ENCODE measurements around the gene MYT1. TPM values are rescaled to one million over a fixed set of nuclear protein-coding genes. Genes with fewer than 3 reads are reported as not detected.

MYT1 gene
- total RNA-seq, 4 donors from 2014 or later: not detected

DNA sequence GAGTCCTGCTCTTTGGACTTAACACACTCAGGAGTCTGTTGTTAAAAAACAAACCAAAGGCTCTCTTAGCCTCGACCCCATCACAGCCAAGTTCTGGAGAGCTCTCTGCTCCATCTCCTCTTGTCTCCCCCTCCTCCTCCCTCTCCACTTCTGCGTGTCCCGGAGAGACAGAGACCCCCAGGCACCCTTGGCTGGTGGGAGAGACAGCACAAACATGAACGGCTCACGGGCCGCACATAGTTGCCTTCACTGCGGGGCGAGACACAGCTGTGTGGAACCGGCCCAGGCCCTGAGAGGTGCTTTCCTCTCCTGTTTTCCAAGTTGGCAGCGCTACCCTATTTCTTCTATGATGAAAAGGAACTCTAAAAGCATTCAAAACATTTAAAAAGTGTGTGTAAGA, 23.3 kb upstream of the MYT1 start:
- WGBS, 2 donors: 70 to 75% methylated on average over 10 of the region's 10 CpGs
- peaks cover 0 to 16% (median 0%) of the 10 kb centered on the region in 4 donors for H3K9me3 ChIP-seq
- no peak overlapping the region for H3K27ac ChIP-seq
- TF ChIP-seq, protein P1, sequence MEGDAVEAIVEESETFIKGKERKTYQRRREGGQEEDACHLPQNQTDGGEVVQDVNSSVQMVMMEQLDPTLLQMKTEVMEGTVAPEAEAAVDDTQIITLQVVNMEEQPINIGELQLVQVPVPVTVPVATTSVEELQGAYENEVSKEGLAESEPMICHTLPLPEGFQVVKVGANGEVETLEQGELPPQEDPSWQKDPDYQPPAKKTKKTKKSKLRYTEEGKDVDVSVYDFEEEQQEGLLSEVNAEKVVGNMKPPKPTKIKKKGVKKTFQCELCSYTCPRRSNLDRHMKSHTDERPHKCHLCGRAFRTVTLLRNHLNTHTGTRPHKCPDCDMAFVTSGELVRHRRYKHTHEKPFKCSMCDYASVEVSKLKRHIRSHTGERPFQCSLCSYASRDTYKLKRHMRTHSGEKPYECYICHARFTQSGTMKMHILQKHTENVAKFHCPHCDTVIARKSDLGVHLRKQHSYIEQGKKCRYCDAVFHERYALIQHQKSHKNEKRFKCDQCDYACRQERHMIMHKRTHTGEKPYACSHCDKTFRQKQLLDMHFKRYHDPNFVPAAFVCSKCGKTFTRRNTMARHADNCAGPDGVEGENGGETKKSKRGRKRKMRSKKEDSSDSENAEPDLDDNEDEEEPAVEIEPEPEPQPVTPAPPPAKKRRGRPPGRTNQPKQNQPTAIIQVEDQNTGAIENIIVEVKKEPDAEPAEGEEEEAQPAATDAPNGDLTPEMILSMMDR (IDR thresholded peaks at IDR 0.05): no peak
- TF ChIP-seq EP300 (IDR thresholded peaks at IDR 0.05): no peak
- TF ChIP-seq POLR2A (IDR thresholded peaks at IDR 0.05): no peak
- H3K27me3 ChIP-seq: peaks cover 0 to 19% of the 10 kb centered on the region in 2 donors
- H3K4me1 ChIP-seq: no peaks in the 10 kb centered on the region
- H3K4me3 ChIP-seq: no peak overlapping the region
- no peaks in the 10 kb centered on the region for H3K36me3 ChIP-seq
- DNase-seq (ENCODE audit: low spot score in 2 of 2): no peak

DNA sequence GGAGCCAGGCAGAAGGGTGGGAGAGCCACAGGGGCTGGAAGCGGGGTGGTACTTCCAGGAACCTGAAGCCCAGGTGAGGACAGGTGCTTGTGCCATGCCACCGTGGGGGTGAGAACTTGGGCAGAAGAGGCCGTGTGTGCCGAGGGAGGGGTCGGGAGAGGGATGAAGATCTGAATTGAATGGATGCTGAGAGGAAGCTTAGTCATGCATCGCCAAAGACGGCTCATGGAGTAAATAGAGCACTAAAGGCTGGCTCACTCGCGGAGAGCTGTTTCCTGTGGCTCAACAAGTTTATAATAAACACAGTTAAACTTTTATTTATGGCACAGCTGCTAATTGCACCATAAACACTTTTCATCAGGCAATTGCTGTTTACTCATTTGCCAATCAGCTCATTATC, 21.7 kb upstream of the MYT1 start:
- 19 to 21% methylated on average over 9 of the region's 9 CpGs for WGBS, 2 donors
- Histone ChIP-seq H3K4me1 (no peaks in the 10 kb centered on the region), H3K36me3 (no peaks in the 10 kb centered on the region), H3K9me3 (peaks cover 0 to 16% (median 0%) of the 10 kb centered on the region in 4 donors), H3K4me3 (no peak overlapping the region), H3K27me3 (peaks cover 0 to 34% of the 10 kb centered on the region in 2 donors), H3K27ac (no peak overlapping the region)
- no peak for DNase-seq (ENCODE audit: low spot score in 2 of 2)
- TF ChIP-seq POLR2A (IDR thresholded peaks at IDR 0.05) (no peak), EP300 (IDR thresholded peaks at IDR 0.05) (no peak)
- TF ChIP-seq, protein P1 (IDR thresholded peaks at IDR 0.05): no peak

DNA sequence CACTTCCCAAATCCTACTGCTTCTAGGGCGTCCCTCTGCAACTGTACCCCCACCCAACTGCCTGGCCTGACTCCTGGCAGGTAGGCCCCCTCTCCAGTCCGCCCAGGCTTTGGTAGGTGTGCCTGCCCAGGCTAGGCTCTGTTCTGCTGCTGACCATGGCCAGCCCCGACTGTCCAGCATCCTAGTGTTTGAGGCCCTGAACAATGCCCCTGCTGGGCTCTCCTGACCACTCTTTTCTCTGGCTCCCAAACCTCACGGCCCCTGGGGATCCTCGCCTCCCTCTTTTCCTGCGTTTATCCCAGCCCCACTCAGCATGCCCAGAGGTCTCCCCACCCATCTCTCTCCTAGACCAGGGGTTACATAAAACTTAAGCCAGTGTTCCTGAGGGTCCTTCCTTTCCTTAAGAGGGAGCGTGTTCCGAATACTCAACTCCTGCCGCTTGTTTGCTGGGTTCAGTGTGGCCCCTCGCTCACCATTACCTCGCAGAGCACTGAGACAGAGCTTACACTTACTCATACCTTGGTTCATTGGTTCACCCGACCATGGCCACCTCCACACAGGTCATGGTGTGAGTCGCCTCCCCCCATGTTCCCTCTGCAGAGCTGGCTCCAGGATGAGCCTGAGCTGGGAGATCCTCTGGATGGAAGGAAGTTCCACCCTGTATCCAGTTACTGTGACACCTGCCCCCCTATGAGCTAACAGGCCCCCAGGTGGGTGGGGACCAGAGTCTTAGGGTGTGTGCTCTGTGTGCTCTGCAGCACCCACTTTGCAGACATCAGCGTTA, 21.0 kb upstream of the MYT1 start:
- no peak for DNase-seq (ENCODE audit: low spot score in 2 of 2)
- Histone ChIP-seq H3K27me3 (peaks cover 0 to 36% of the 10 kb centered on the region in 2 donors), H3K36me3 (no peaks in the 10 kb centered on the region), H3K4me3 (no peak overlapping the region), H3K4me1 (no peaks in the 10 kb centered on the region), H3K27ac (no peak overlapping the region), H3K9me3 (peaks cover 0 to 16% (median 0%) of the 10 kb centered on the region in 4 donors)
- TF ChIP-seq POLR2A (IDR thresholded peaks at IDR 0.05) (no peak), EP300 (IDR thresholded peaks at IDR 0.05) (no peak)
- TF ChIP-seq, protein P1 (IDR thresholded peaks at IDR 0.05): no peak
- 70% methylated on average over 14 of the region's 14 CpGs for WGBS, 2 donors

DNA sequence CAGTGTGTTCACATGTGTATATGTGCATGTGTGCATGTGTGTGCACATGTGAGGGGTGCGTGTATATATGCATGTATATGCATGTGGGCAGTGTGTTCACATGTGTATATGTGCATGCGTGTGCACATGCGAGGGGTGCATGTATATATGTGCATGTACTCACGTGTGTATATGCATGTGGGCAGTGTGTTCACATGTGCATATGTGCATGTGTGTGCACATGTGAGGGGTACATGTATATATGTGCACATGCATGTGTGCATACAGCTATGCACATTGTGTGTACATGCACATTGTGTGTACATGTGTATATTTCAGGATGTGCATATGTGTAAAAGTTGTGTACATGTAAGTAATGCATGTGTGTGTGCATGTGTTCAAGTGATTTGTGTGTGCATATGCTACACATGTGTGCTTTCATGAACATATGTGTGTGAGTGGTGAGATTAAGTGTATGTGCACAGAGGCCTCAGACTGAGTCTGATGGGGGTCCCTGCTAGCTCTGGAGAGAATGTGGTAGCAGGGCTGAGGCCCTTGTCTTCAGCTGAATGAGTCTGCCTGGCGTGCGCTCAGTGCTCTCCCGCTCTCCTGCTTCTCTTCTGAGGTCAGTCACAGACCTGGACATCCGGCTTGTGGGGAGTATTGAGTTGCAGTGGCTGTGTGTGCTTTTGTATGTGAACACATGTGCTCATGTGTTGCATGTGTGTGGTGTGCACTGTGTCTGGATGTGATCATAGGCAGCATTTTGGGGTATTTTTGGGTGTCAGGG, 19.9 kb upstream of the MYT1 start:
- no peaks in the 10 kb centered on the region for H3K36me3 ChIP-seq
- WGBS, 2 donors: 92 to 93% methylated on average over 8 of the region's 8 CpGs
- no peak overlapping the region for H3K27ac ChIP-seq
- peaks cover 0 to 36% of the 10 kb centered on the region in 2 donors for H3K27me3 ChIP-seq
- no peaks in the 10 kb centered on the region for H3K4me1 ChIP-seq
- H3K4me3 ChIP-seq: no peak overlapping the region
- TF ChIP-seq POLR2A (IDR thresholded peaks at IDR 0.05): no peak
- TF ChIP-seq EP300 (IDR thresholded peaks at IDR 0.05): no peak
- TF ChIP-seq, protein P1 (IDR thresholded peaks at IDR 0.05): no peak
- H3K9me3 ChIP-seq: peaks cover 0 to 16% (median 0%) of the 10 kb centered on the region in 4 donors
- DNase-seq (ENCODE audit: low spot score in 2 of 2): no peak

Measured in tibial nerve (tissue), 4 donors.